Measurements from ENCODE around the gene NALCN. TPM values are rescaled to one million over a fixed set of nuclear protein-coding genes. Genes with fewer than 3 reads are reported as not detected.

Gene NALCN
- polyA plus RNA-seq, 3 donors = not detected

DNA sequence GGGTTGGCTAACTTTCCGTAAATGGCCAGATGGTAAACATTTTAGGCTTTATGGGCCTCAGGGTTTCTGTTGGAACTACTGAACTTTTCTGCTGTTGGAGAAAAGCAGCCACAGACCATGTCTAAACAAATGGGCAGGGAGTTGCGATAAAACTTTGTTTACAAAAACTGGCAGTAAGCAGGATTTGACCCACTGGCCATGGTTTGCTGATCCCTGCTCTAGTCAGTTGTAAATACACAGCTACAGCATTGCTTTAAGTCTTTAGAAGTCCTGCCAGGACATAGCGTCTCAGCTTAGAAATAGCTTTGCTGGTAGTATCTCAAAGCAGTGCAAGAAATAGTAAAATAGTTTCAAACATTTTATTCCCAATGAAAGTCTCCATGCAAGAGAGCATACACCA lies 88.4 kb downstream of the NALCN start:
- H3K27ac ChIP-seq (ENCODE audit: low read depth in 1 of 2, low read length in 2 of 2) = no peak overlapping the region
- H3K9ac ChIP-seq (ENCODE audit: insufficient read depth, low read length, poor library complexity, severe bottlenecking) = no peak overlapping the region
- peaks cover 0 to 2% (median 0%) of the 10 kb centered on the region in 3 donors for H3K27me3 Mint-ChIP-seq (ENCODE audit: low read depth in 3 of 3)
- H3K4me3 ChIP-seq (replicated peaks in 1 of 3; ENCODE audit: low read depth in 2 of 3, low read length in 3 of 3) = no peak overlapping the region
- no peaks in the 10 kb centered on the region for H3K27me3 ChIP-seq (ENCODE audit: control insufficient read depth in 2 of 2, insufficient read depth in 2 of 2, low read length in 2 of 2)
- H3K36me3 ChIP-seq (replicated peaks in 1 of 2; ENCODE audit: control insufficient read depth in 1 of 2, insufficient read depth in 2 of 2, low read length in 2 of 2) = no peaks in the 10 kb centered on the region
- H3K4me3 Mint-ChIP-seq = no peak overlapping the region
- no peak for DNase-seq
- H2AFZ ChIP-seq (ENCODE audit: insufficient read depth, low read depth, low read length, poor library complexity, severe bottlenecking) = no peak overlapping the region
- TF ChIP-seq CTCF (IDR thresholded peaks at IDR 0.05) = no peak
- no peak overlapping the region for H3K4me2 ChIP-seq (replicated peaks; ENCODE audit: extremely low read depth, low read length, poor library complexity, severe bottlenecking)
- H3K9me3 ChIP-seq (replicated peaks in 1 of 2; ENCODE audit: control insufficient read depth in 1 of 2, insufficient read depth in 1 of 2, low read length in 2 of 2) = no peaks in the 10 kb centered on the region
- H3K9me3 Mint-ChIP-seq = peaks cover 0 to 4% (median 0%) of the 10 kb centered on the region in 7 donors
- no peaks in the 10 kb centered on the region for H4K20me1 ChIP-seq (ENCODE audit: insufficient read depth, low read length)
- no peaks in the 10 kb centered on the region for H3K4me1 ChIP-seq (ENCODE audit: control insufficient read depth in 1 of 2, insufficient read depth in 2 of 2, low read length in 2 of 2)
- no peaks in the 10 kb centered on the region for H3K79me2 ChIP-seq (ENCODE audit: insufficient read depth, low read length)
- H3K27ac Mint-ChIP-seq = no peak overlapping the region
- 50% methylated on average over 1 of the region's 3 CpGs for WGBS (ENCODE audit: insufficient coverage)
- no peaks in the 10 kb centered on the region for H3K36me3 Mint-ChIP-seq
- intact Hi-C loops (cut with micrococcal nuclease) = no loop called here
- H3K4me1 Mint-ChIP-seq = no peaks in the 10 kb centered on the region

DNA sequence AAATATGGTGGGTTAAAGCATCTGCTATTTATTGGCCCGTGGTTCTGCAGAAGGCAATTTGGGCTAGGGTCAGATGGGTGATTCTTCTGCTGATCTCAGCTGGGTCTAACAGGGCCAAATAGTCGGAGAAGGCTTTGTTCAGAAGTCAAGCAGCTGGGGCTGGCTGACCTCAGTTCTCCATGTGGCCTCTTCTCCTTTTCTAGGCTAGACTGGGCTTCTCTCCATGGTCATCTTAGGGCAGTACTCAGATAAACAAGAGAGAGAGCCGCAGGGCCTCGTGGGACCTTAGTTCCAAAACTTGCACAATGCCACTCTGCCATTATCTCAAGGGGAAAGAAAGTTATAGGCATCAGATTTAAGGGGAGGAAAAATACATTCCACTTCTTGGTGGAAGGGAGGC lies 89.6 kb downstream of the NALCN start:
- H3K4me3 Mint-ChIP-seq = no peak overlapping the region
- Histone ChIP-seq H3K36me3 (replicated peaks in 1 of 2; ENCODE audit: control insufficient read depth in 1 of 2, insufficient read depth in 2 of 2, low read length in 2 of 2) (no peaks in the 10 kb centered on the region), H3K4me2 (replicated peaks; ENCODE audit: extremely low read depth, low read length, poor library complexity, severe bottlenecking) (no peak overlapping the region), H3K27ac (ENCODE audit: low read depth in 1 of 2, low read length in 2 of 2) (no peak overlapping the region), H3K9me3 (replicated peaks in 1 of 2; ENCODE audit: control insufficient read depth in 1 of 2, insufficient read depth in 1 of 2, low read length in 2 of 2) (no peaks in the 10 kb centered on the region), H3K79me2 (ENCODE audit: insufficient read depth, low read length) (no peaks in the 10 kb centered on the region), H3K27me3 (ENCODE audit: control insufficient read depth in 2 of 2, insufficient read depth in 2 of 2, low read length in 2 of 2) (no peaks in the 10 kb centered on the region), H2AFZ (ENCODE audit: insufficient read depth, low read depth, low read length, poor library complexity, severe bottlenecking) (no peak overlapping the region), H3K4me1 (ENCODE audit: control insufficient read depth in 1 of 2, insufficient read depth in 2 of 2, low read length in 2 of 2) (no peaks in the 10 kb centered on the region), H3K4me3 (replicated peaks in 1 of 3; ENCODE audit: low read depth in 2 of 3, low read length in 3 of 3) (no peak overlapping the region), H3K9ac (ENCODE audit: insufficient read depth, low read length, poor library complexity, severe bottlenecking) (no peak overlapping the region), H4K20me1 (ENCODE audit: insufficient read depth, low read length) (no peaks in the 10 kb centered on the region)
- no peak overlapping the region for H3K27ac Mint-ChIP-seq
- no peak for DNase-seq
- no peak for TF ChIP-seq CTCF (IDR thresholded peaks at IDR 0.05)
- 82% methylated on average over 2 of the region's 4 CpGs for WGBS (ENCODE audit: insufficient coverage)
- intact Hi-C loops (cut with micrococcal nuclease) = no loop called here
- peaks cover 0 to 4% (median 2%) of the 10 kb centered on the region in 3 donors for H3K27me3 Mint-ChIP-seq (ENCODE audit: low read depth in 3 of 3)
- peaks cover 0 to 3% (median 0%) of the 10 kb centered on the region in 7 donors for H3K9me3 Mint-ChIP-seq
- H3K4me1 Mint-ChIP-seq = no peaks in the 10 kb centered on the region
- no peaks in the 10 kb centered on the region for H3K36me3 Mint-ChIP-seq

All from CD14-positive monocyte (primary cell).